Skeletal muscle tissue (tissue), 4 donors: ENCODE data around the gene USP43. TPM values are rescaled to one million over a fixed set of nuclear protein-coding genes. Genes with fewer than 3 reads are reported as not detected.
"Not testable (repeated sequence)": the region's sequence is repeated elsewhere in the genome, so short reads cannot be mapped to it uniquely, and the experiment has no call there.

ENCODE experiments used
- H3K27ac ChIP-seq: one replicate; pipeline ENCODE4 v1.7.0; 2013; ENCODE audit warnings: mild to moderate bottlenecking, low read depth, low read length, inconsistent platforms
- H3K27me3 ChIP-seq, 3 donors: one replicate each; pipeline ENCODE4 v1.7.0; 2013; ENCODE audit warnings: low read length in 3 of 3; ENCODE audit not compliant: control insufficient read depth in 3 of 3, insufficient read depth in 3 of 3
- H3K36me3 ChIP-seq, 3 donors: one replicate each; pipeline ENCODE4 v1.7.0; 2013; ENCODE audit warnings: low read length in 3 of 3; ENCODE audit not compliant: control insufficient read depth in 3 of 3, insufficient read depth in 3 of 3
- H3K4me1 ChIP-seq, 3 donors: one replicate each; pipeline ENCODE4 v1.7.0; 2013; ENCODE audit warnings: low read length in 3 of 3, mild to moderate bottlenecking in 3 of 3; ENCODE audit not compliant: control insufficient read depth in 3 of 3, insufficient read depth in 3 of 3
- H3K4me3 ChIP-seq, 3 donors: one replicate each; pipeline ENCODE4 v1.7.0; 2013; ENCODE audit warnings: low read length in 3 of 3
- H3K9ac ChIP-seq, 3 donors: one replicate each; pipeline ENCODE4 v1.7.0; 2013; ENCODE audit warnings: low read length in 3 of 3, mild to moderate bottlenecking in 3 of 3, moderate library complexity in 2 of 3, low read depth in 1 of 3
- H3K9me3 ChIP-seq, 3 donors: one replicate each; pipeline ENCODE4 v1.7.0; 2013; ENCODE audit warnings: low read length in 3 of 3; ENCODE audit not compliant: control insufficient read depth in 3 of 3
- total RNA-seq: library from RNA; depleted of rRNA; stranded (reverse); fragments of >200 nt; gene quantifications from one replicate; pipeline ENCODE4 v1.2.3, GENCODE V29; 2014
- donor health status: Osteomylitis.

The USP43 gene
- total RNA-seq, 1 donor from 2014 or later = under 0.01 TPM

- Histone ChIP-seq H3K4me3 (no peak overlapping the region), H3K27me3 (peaks cover 27 to 40% (median 37%) of the 10 kb centered on the region in 3 donors), H3K4me1 (peaks cover 12 to 17% (median 15%) of the 10 kb centered on the region in 3 donors), H3K9me3 (no peaks in the 10 kb centered on the region), H3K27ac (no peak overlapping the region), H3K36me3 (no peaks in the 10 kb centered on the region), H3K9ac (no peak overlapping the region)
Measured at GRCh38 chr17:9648521-9649110, 3.3 kb downstream of the USP43 start.

- Histone ChIP-seq H3K27me3 (peaks cover 0 to 6% (median 1%) of the 10 kb centered on the region in 3 donors), H3K4me3 (no peak overlapping the region), H3K4me1 (no peaks in the 10 kb centered on the region), H3K9ac (no peak overlapping the region), H3K36me3 (no peaks in the 10 kb centered on the region), H3K9me3 (peaks cover 0 to 4% (median 0%) of the 10 kb centered on the region in 3 donors), H3K27ac (no peak overlapping the region)
Measured at GRCh38 chr17:9658593-9659211, 13.4 kb downstream of the USP43 start.

GRCh38 chr17:9661027-9661426, 15.7 kb downstream of the USP43 start:
- no peak overlapping the region for H3K27ac ChIP-seq
- H3K27me3 ChIP-seq = no peaks in the 10 kb centered on the region

GRCh38 chr17:9663511-9663910, 18.2 kb downstream of the USP43 start:
- H3K27me3 ChIP-seq, H3K4me3 ChIP-seq, H3K4me1 ChIP-seq, H3K36me3 ChIP-seq, H3K9me3 ChIP-seq, H3K9ac ChIP-seq, H3K27ac ChIP-seq: not testable (repeated sequence)

More at GRCh38 chr17:9661027-9661426, 15.7 kb downstream of the USP43 start:
- Histone ChIP-seq H3K9ac (no peak overlapping the region), H3K4me3 (no peak overlapping the region), H3K9me3 (peaks cover 0 to 4% (median 0%) of the 10 kb centered on the region in 3 donors), H3K4me1 (no peaks in the 10 kb centered on the region), H3K36me3 (no peaks in the 10 kb centered on the region)

DNA sequence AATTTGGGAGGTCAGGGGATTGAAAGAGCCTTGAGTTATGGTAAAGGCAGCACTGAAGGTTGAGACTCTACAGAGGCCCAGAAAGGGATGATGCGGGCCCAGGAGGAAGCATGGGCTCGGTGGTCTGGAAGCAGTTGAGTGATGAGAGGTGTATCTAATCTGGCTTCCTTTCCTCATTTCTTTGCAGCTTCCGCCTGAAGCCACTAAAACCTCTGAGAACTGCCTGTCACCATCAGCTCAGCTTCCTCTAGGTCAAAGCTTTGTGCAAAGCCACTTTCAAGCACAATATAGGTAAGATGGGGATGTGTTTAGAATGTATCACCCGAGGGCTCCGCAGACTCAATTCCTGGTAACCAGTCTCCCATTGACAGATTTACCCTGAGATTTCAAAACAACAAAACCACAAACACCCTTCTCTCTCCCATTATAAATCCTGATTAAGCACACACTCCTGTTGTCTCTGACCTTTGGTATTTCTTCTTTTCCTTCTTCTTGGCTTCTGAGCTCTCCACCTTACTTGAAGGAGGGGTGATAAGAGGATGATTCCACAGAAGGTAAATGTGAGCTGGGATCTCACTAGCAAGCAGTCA, 21.2 kb downstream of the USP43 start:
- H3K9me3 ChIP-seq = no peaks in the 10 kb centered on the region
- no peaks in the 10 kb centered on the region for H3K4me1 ChIP-seq
- no peak overlapping the region for H3K27ac ChIP-seq
- no peaks in the 10 kb centered on the region for H3K36me3 ChIP-seq
- peaks cover 3 to 9% (median 5%) of the 10 kb centered on the region in 3 donors for H3K27me3 ChIP-seq
- H3K9ac ChIP-seq = no peak overlapping the region
- H3K4me3 ChIP-seq = no peak overlapping the region

DNA sequence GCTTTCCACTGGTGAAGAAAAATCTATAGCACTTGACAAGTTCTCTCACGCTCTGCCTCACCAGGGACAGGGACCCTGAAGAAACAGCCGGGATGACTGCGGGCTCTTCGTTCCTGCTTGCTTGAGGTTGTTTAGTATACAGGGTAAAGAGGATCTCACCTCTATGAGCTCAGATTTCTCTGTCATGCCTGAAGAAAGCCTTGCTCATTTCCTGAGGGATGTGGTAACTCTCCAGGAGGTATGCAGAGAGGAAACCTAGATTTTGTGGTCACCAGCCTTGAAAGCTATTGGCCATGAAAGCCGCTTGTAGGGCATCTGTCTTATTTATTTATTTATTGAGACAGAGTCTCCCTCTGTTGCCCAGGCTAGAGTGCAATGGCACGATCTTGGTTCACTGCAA, 23.2 kb downstream of the USP43 start:
- peaks cover 3 to 10% (median 5%) of the 10 kb centered on the region in 3 donors for H3K27me3 ChIP-seq

DNA sequence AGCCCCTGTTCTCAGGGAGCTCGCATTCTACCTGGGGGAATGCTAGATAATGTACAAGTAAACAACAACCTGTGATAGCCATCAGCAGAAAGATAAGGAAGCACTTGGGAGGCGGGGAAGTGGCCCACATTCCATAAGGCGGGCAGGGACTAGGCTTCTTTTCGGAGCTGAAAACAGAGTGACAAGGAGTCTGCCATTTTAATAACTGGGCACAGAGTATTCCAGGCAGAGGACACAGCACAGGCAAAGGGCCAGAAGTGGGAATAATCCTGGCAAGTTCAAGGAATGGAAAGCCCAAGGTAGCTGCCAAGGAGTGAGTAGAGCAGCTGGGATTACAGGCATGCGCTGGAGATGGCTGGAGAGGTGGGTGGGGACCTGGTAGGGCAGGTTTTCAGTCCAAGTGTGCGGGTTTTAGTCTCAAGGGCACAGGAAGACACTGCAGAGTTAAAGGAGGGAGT, 24.3 kb downstream of the USP43 start:
- no peaks in the 10 kb centered on the region for H3K9me3 ChIP-seq
- no peak overlapping the region for H3K27ac ChIP-seq
- no peak overlapping the region for H3K4me3 ChIP-seq
- no peaks in the 10 kb centered on the region for H3K4me1 ChIP-seq
- no peaks in the 10 kb centered on the region for H3K36me3 ChIP-seq
- H3K27me3 ChIP-seq = peaks cover 3 to 10% (median 5%) of the 10 kb centered on the region in 3 donors
- no peak overlapping the region for H3K9ac ChIP-seq

More for the DNA sequence above, 23.2 kb downstream of the USP43 start:
- Histone ChIP-seq H3K36me3 (no peaks in the 10 kb centered on the region), H3K4me3 (no peak overlapping the region), H3K4me1 (no peaks in the 10 kb centered on the region), H3K27ac (no peak overlapping the region), H3K9ac (no peak overlapping the region), H3K9me3 (no peaks in the 10 kb centered on the region)

DNA sequence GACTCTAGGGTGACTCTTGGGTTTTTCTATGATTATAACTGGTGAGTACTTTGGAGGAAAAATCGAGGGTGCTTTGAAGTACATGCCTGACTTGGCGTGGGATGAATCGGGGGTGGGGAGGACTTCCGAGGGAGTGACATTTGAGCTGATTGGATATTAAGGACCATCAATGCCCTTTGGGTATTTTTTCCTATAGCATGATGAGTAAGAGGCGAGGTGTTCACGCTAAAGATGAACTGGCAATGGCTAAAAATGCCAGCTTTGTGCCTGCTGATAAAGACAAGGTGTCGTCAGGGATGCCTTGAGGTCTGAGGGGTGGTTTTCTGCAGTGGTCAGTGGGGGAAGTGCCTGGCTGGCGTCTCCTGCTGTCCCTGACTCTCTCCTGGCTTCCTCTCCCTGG, 25.3 kb downstream of the USP43 start:
- no peaks in the 10 kb centered on the region for H3K4me1 ChIP-seq
- H3K27ac ChIP-seq = no peak overlapping the region
- H3K9ac ChIP-seq = no peak overlapping the region
- peaks cover 3 to 10% (median 5%) of the 10 kb centered on the region in 3 donors for H3K27me3 ChIP-seq
- no peaks in the 10 kb centered on the region for H3K9me3 ChIP-seq
- H3K36me3 ChIP-seq = no peaks in the 10 kb centered on the region
- H3K4me3 ChIP-seq = no peak overlapping the region

- H3K9ac ChIP-seq = no peak overlapping the region
- no peaks in the 10 kb centered on the region for H3K36me3 ChIP-seq
- H3K27me3 ChIP-seq = peaks cover 3 to 10% (median 5%) of the 10 kb centered on the region in 3 donors
- no peak overlapping the region for H3K4me3 ChIP-seq
- H3K4me1 ChIP-seq = no peaks in the 10 kb centered on the region
- H3K9me3 ChIP-seq = peaks cover 0 to 1% (median 0%) of the 10 kb centered on the region in 3 donors
- no peak overlapping the region for H3K27ac ChIP-seq
Measured at GRCh38 chr17:9671559-9671958, 26.2 kb downstream of the USP43 start.

- Histone ChIP-seq H3K4me1 (no peaks in the 10 kb centered on the region), H3K9ac (no peak overlapping the region), H3K36me3 (no peaks in the 10 kb centered on the region), H3K27ac (no peak overlapping the region), H3K9me3 (peaks cover 0 to 3% (median 0%) of the 10 kb centered on the region in 3 donors), H3K4me3 (no peak overlapping the region), H3K27me3 (peaks cover 3 to 10% (median 5%) of the 10 kb centered on the region in 3 donors)
Measured at GRCh38 chr17:9672266-9672665, 26.9 kb downstream of the USP43 start.
